GM12891 (cell line): ENCODE results near the gene SYNPR.

Experiments used
- PAX5 ChIP-seq: IDR thresholded peaks from 2 replicates; pipeline ENCODE4 v1.6.1; 2011; ENCODE audit warnings: low read length, moderate library complexity, mild to moderate bottlenecking; ENCODE audit not compliant: insufficient read depth, severe bottlenecking
- SPI1 ChIP-seq: IDR thresholded peaks from 2 replicates; pipeline ENCODE4 v1.6.1; 2011; ENCODE audit warnings: low read depth, low read length, control low read depth
- TAF1 ChIP-seq: IDR thresholded peaks from 2 replicates; pipeline ENCODE4 v1.6.1; 2011; ENCODE audit warnings: low read depth, low read length, control low read depth

DNA sequence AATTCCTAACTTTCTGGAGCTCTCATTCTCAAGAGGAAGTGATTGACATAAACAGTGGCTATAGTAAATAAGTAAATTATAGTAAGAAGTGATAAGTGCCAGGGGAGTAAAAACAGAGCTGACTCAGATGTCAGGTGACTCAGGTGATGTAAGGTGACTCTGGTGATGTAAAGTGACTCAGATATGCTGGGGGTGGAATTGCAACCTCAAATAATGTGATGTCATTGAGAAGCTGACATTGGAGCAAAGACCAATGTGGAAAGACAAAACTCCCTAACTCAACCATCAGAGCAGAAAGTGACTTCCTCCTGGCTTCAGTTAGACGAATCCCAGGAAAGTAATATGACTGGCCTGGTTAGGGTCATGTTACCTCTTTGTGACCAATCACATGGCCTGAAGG is 230.2 kb downstream of the SYNPR start:
- TF ChIP-seq TAF1 (no peak), SPI1 (no peak), PAX5 (no peak)
